Dedifferentiated amniotic fluid mesenchymal stem cell (primary cell): ENCODE measurements around the gene USP17L21.
A peak's percentile ranks its signal among the peaks of the same experiment; 100 is the strongest.
"Not testable (repeated sequence)": the region's sequence is repeated elsewhere in the genome, so short reads cannot be mapped to it uniquely, and the experiment has no call there.

ENCODE experiments used
- DNase-seq: peaks from one replicate; pipeline ENCODE4 v3.0.0-alpha.2; 2016; ENCODE audit errors: extremely low spot score

USP17L21 gene, protein sequence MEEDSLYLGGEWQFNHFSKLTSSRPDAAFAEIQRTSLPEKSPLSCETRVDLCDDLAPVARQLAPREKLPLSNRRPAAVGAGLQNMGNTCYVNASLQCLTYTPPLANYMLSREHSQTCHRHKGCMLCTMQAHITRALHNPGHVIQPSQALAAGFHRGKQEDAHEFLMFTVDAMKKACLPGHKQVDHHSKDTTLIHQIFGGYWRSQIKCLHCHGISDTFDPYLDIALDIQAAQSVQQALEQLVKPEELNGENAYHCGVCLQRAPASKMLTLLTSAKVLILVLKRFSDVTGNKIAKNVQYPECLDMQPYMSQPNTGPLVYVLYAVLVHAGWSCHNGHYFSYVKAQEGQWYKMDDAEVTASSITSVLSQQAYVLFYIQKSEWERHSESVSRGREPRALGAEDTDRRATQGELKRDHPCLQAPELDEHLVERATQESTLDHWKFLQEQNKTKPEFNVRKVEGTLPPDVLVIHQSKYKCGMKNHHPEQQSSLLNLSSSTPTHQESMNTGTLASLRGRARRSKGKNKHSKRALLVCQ

DNA sequence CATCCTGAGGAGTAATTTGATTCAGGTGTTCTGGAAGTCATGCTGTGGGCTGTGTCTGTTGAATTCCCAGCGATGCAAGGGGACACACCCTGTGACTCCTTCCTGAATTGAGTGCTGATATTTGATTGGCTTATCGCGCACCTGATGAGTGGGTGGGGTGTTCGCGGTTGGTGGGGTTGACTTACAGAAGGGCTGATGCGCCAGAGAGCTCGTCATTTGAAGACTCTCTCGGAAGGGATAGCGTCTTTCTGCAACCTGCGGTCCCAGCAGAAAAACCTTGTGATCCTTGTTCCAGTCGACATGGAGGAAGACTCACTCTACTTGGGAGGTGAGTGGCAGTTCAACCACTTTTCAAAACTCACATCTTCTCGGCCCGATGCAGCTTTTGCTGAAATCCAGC lies at the start of gene USP17L21:
USP17L21 (plus strand) TSS at position 301 of the 400 bp plus-strand sequence; CDS start at position 301, 0 bp downstream.
- DNase-seq: not testable (repeated sequence)

DNA sequence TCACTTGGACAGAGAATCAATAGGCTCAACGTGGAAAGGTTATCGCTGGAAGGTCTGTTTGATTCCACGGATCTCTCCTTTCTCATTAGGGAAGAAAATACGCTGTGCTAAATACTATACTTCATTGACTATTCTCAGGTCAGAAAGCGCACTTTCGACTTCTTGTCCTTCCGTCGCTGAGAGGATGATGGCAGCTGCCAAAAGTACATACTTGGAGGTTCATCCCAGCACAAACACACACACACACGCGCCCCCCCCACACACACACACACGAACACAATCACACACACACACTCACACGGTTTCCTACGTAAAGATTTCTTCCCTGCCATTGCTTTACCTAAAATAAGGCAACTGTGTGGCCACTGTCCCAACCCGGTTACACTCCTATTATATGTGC lies 48.0 kb upstream of the USP17L21 start:
- DNase-seq: not testable (repeated sequence)

DNA sequence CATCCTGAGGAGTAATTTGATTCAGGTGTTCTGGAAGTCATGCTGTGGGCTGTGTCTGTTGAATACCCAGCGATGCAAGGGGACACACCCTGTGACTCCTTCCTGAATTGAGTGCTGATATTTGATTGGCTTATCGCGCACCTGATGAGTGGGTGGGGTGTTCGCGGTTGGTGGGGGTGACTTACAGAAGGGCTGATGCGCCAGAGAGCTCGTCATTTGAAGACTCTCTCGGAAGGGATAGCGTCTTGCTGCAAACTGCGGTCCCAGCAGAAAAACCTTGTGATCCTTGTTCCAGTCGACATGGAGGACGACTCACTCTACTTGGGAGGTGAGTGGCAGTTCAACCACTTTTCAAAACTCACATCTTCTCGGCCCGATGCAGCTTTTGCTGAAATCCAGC lies 47.6 kb upstream of the USP17L21 start, which contains the start of gene USP17L11:
USP17L11 (plus strand) TSS at position 301 of the 400 bp plus-strand sequence; CDS start at position 301, 0 bp downstream.
- not testable (repeated sequence) for DNase-seq

DNA sequence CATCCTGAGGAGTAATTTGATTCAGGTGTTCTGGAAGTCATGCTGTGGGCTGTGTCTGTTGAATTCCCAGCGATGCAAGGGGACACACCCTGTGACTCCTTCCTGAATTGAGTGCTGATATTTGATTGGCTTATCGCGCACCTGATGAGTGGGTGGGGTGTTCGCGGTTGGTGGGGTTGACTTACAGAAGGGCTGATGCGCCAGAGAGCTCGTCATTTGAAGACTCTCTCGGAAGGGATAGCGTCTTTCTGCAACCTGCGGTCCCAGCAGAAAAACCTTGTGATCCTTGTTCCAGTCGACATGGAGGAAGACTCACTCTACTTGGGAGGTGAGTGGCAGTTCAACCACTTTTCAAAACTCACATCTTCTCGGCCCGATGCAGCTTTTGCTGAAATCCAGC lies 42.8 kb upstream of the USP17L21 start, which contains the start of gene USP17L12:
USP17L12 (plus strand) TSS at position 301 of the 400 bp plus-strand sequence; CDS start at position 301, 0 bp downstream.
- not testable (repeated sequence) for DNase-seq

DNA sequence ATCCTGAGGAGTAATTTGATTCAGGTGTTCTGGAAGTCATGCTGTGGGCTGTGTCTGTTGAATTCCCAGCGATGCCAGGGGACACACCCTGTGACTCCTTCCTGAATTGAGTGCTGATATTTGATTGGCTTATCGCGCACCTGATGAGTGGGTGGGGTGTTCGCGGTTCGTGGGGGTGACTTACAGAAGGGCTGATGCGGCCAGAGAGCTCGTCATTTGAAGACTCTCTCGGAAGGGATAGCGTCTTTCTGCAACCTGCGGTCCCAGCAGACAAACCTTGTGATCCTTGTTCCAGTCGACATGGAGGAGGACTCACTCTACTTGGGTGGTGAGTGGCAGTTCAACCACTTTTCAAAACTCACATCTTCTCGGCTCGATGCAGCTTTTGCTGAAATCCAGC lies 38.1 kb upstream of the USP17L21 start, which contains the start of gene USP17L13:
USP17L13 (plus strand) TSS at position 301 of the 400 bp plus-strand sequence; CDS start at position 301, 0 bp downstream.
- not testable (repeated sequence) for DNase-seq

DNA sequence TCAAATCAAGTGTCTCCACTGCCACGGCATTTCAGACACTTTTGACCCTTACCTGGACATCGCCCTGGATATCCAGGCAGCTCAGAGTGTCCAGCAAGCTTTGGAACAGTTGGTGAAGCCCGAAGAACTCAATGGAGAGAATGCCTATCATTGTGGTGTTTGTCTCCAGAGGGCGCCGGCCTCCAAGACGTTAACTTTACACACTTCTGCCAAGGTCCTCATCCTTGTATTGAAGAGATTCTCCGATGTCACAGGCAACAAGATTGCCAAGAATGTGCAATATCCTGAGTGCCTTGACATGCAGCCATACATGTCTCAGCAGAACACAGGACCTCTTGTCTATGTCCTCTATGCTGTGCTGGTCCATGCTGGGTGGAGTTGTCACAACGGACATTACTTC lies 32.4 kb upstream of the USP17L21 start:
- not testable (repeated sequence) for DNase-seq

DNA sequence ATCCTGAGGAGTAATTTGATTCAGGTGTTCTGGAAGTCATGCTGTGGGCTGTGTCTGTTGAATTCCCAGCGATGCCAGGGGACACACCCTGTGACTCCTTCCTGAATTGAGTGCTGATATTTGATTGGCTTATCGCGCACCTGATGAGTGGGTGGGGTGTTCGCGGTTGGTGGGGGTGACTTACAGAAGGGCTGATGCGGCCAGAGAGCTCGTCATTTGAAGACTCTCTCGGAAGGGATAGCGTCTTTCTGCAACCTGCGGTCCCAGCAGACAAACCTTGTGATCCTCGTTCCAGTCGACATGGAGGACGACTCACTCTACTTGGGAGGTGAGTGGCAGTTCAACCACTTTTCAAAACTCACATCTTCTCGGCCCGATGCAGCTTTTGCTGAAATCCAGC lies 28.6 kb upstream of the USP17L21 start, which contains the start of gene USP17L15:
USP17L15 (plus strand) TSS at position 301 of the 400 bp plus-strand sequence; CDS start at position 301, 0 bp downstream.
- DNase-seq: not testable (repeated sequence)

DNA sequence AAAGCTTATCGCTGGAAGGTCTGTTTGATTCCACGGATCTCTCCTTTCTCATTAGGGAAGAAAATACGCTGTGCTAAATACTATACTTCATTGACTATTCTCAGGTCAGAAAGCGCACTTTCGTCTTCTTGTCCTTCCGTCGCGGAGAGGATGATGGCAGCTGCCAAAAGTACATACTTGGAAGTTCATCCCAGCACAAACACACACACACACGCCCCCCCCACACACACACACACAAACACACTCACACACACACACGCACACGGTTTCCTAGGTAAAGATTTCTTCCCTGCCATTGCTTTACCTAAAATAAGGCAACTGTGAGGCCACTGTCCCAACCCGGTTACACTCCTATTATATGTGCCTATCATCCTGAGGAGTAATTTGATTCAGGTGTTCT lies 24.2 kb upstream of the USP17L21 start:
- not testable (repeated sequence) for DNase-seq

DNA sequence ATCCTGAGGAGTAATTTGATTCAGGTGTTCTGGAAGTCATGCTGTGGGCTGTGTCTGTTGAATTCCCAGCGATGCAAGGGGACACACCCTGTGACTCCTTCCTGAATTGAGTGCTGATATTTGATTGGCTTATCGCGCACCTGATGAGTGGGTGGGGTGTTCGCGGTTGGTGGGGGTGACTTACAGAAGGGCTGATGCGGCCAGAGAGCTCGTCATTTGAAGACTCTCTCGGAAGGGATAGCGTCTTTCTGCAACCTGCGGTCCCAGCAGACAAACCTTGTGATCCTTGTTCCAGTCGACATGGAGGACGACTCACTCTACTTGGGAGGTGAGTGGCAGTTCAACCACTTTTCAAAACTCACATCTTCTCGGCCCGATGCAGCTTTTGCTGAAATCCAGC lies 19.1 kb upstream of the USP17L21 start, which contains the start of gene USP17L17:
USP17L17 (plus strand) TSS at position 301 of the 400 bp plus-strand sequence; CDS start at position 301, 0 bp downstream.
- DNase-seq: not testable (repeated sequence)

DNA sequence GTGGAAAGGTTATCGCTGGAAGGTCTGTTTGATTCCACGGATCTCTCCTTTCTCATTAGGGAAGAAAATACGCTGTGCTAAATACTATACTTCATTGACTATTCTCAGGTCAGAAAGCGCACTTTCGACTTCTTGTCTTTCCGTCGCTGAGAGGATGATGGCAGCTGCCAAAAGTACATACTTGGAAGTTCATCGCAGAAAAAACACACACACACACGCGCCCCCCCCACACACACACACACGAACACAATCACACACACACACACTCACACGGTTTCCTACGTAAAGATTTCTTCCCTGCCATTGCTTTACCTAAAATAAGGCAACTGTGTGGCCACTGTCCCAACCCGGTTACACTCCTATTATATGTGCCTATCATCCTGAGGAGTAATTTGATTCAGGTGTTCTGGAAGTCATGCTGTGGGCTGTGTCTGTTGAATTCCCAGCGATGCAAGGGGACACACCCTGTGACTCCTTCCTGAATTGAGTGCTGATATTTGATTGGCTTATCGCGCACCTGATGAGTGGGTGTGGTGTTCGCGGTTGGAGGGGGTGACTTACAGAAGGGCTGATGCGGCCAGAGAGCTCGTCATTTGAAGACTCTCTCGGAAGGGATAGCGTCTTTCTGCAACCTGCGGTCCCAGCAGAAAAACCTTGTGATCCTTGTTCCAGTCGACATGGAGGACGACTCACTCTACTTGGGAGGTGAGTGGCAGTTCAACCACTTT lies 14.6 kb upstream of the USP17L21 start, which contains the start of gene USP17L18:
USP17L18 (plus strand) TSS at position 678 of the 728 bp plus-strand sequence; CDS start at position 678, 0 bp downstream.
- DNase-seq: peak; percentile 13

DNA sequence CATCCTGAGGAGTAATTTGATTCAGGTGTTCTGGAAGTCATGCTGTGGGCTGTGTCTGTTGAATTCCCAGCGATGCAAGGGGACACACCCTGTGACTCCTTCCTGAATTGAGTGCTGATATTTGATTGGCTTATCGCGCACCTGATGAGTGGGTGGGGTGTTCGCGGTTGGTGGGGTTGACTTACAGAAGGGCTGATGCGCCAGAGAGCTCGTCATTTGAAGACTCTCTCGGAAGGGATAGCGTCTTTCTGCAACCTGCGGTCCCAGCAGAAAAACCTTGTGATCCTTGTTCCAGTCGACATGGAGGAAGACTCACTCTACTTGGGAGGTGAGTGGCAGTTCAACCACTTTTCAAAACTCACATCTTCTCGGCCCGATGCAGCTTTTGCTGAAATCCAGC lies 9.6 kb upstream of the USP17L21 start, which contains the start of gene USP17L19:
USP17L19 (plus strand) TSS at position 301 of the 400 bp plus-strand sequence; CDS start at position 301, 0 bp downstream.
- DNase-seq: not testable (repeated sequence)

DNA sequence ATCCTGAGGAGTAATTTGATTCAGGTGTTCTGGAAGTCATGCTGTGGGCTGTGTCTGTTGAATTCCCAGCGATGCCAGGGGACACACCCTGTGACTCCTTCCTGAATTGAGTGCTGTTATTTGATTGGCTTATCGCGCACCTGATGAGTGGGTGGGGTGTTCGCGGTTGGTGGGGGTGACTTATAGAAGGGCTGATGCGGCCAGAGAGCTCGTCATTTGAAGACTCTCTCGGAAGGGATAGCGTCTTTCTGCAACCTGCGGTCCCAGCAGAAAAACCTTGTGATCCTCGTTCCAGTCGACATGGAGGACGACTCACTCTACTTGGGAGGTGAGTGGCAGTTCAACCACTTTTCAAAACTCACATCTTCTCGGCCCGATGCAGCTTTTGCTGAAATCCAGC lies 4.8 kb upstream of the USP17L21 start, which contains the start of gene USP17L20:
USP17L20 (plus strand) TSS at position 301 of the 400 bp plus-strand sequence; CDS start at position 301, 0 bp downstream.
- not testable (repeated sequence) for DNase-seq

DNA sequence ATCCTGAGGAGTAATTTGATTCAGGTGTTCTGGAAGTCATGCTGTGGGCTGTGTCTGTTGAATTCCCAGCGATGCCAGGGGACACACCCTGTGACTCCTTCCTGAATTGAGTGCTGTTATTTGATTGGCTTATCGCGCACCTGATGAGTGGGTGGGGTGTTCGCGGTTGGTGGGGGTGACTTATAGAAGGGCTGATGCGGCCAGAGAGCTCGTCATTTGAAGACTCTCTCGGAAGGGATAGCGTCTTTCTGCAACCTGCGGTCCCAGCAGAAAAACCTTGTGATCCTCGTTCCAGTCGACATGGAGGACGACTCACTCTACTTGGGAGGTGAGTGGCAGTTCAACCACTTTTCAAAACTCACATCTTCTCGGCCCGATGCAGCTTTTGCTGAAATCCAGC lies 4.6 kb downstream of the USP17L21 start, which contains the start of gene USP17L22:
USP17L22 (plus strand) TSS at position 301 of the 400 bp plus-strand sequence; CDS start at position 301, 0 bp downstream.
- DNase-seq: not testable (repeated sequence)

DNA sequence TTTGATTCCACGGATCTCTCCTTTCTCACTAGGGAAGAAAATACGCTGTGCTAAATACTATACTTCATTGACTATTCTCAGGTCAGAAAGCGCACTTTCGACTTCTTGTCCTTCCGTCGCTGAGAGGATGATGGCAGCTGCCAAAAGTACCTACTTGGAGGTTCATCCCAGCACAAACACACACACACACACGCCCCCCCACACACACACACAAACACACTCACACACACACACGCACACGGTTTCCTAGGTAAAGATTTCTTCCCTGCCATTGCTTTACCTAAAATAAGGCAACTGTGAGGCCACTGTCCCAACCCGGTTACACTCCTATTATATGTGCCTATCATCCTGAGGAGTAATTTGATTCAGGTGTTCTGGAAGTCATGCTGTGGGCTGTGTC lies 9.0 kb downstream of the USP17L21 start:
- DNase-seq: not testable (repeated sequence)
